H1 (cell line): ENCODE measurements around the gene FANCI. TPM values are rescaled to one million over a fixed set of nuclear protein-coding genes. Genes with fewer than 3 reads are reported as not detected.
A peak's percentile ranks its signal among the peaks of the same experiment; 100 is the strongest.

ENCODE experiments used
- CTCF ChIA-PET: fragments of 300-600 bp; sonication (Branson Sonifier 250); formaldehyde crosslinking; loops from one replicate; lab custom pipeline; 2021; ENCODE audit not compliant: partially characterized antibody; lab: Charles Lee
- POLR2A ChIA-PET: fragments of 300-600 bp; sonication (Branson Sonifier 250); formaldehyde crosslinking; loops from one replicate; lab custom pipeline; 2021; ENCODE audit warnings: inconsistent platforms; ENCODE audit not compliant: partially characterized antibody; lab: Charles Lee
- DNase-seq, 2 experiments: peaks; one replicate each; pipeline versions ENCODE4 v3.0.0 to v3.0.0-alpha.2; 2010 to 2022; ENCODE audit warnings: low spot score in 2 of 2, low read depth in 1 of 2, mixed read lengths in 1 of 2
- FAIRE-seq: peaks from 2 replicates; lab custom pipeline; 2011; peaks lifted over from hg19 to GRCh38; lab: Jason Lieb, UNC
- H2AFZ ChIP-seq: 2 replicates; pipeline ENCODE4 v1.8.1; 2012; ENCODE audit warnings: low read length, inconsistent platforms
- H2AK5ac ChIP-seq: 2 replicates; pipeline ENCODE4 v1.6.1; 2013; ENCODE audit warnings: low read depth, low read length
- H2BK120ac ChIP-seq: replicated peaks from 2 replicates; pipeline ENCODE3; 2013; ENCODE audit warnings: low read depth, low read length, inconsistent platforms
- H2BK12ac ChIP-seq: 2 replicates; pipeline ENCODE4 v1.6.1; 2013; ENCODE audit warnings: low read depth, low read length
- H2BK15ac ChIP-seq: 2 replicates; pipeline ENCODE4 v1.6.1; 2013; ENCODE audit warnings: low read length
- H2BK20ac ChIP-seq: 2 replicates; pipeline ENCODE4 v1.6.1; 2013; ENCODE audit warnings: low read length
- H2BK5ac ChIP-seq: 2 replicates; pipeline ENCODE4 v1.6.1; 2013; ENCODE audit warnings: low read depth, low read length
- H3K14ac ChIP-seq: 2 replicates; pipeline ENCODE4 v1.6.1; 2013; ENCODE audit warnings: inconsistent platforms; ENCODE audit not compliant: insufficient read length
- H3K18ac ChIP-seq: 2 replicates; pipeline ENCODE4 v1.6.1; 2013; ENCODE audit warnings: low read length; ENCODE audit errors: extremely low read depth
- H3K23ac ChIP-seq: 2 replicates; pipeline ENCODE4 v1.6.1; 2013; ENCODE audit warnings: inconsistent platforms; ENCODE audit not compliant: insufficient read length
- H3K23me2 ChIP-seq: 2 replicates; pipeline ENCODE4 v1.6.1; 2013; ENCODE audit warnings: low read depth, low read length
- H3K27ac ChIP-seq: 2 replicates; pipeline ENCODE4 v1.6.1; 2011; ENCODE audit warnings: low read depth, low read length, inconsistent platforms
- H3K27me3 ChIP-seq, 4 experiments: replicated peaks in 1 of 4; 1 replicate in 1 of 4; 2 replicates in 3 of 4; pipeline versions ENCODE4 v1.6.1 to v1.8.1; 2011 to 2013; ENCODE audit warnings: low read length in 3 of 4, mild to moderate bottlenecking in 3 of 4, inconsistent platforms in 2 of 4, mixed read lengths in 2 of 4, moderate library complexity in 1 of 4; ENCODE audit not compliant: control insufficient read depth in 3 of 4, insufficient read depth in 3 of 4; ENCODE audit errors: extremely low read depth in 1 of 4
- H3K36me3 ChIP-seq, 4 experiments: 2 replicates each; pipeline versions ENCODE4 v1.6.1 to v1.8.1; 2011 to 2013; ENCODE audit warnings: mild to moderate bottlenecking in 4 of 4, low read length in 3 of 4, moderate library complexity in 2 of 4, control low read depth in 1 of 4, inconsistent platforms in 1 of 4; ENCODE audit not compliant: insufficient read depth in 4 of 4, control insufficient read depth in 2 of 4
- H3K4ac ChIP-seq: replicated peaks from 2 replicates; pipeline ENCODE3; 2013; ENCODE audit warnings: low read length, low read depth, mixed read lengths, inconsistent platforms; ENCODE audit not compliant: insufficient read length
- H3K4me1 ChIP-seq, 4 experiments: replicated peaks in 1 of 4; 1 replicate in 1 of 4; 2 replicates in 3 of 4; pipeline versions ENCODE4 v1.6.1 to v1.8.1; 2011 to 2013; ENCODE audit warnings: low read length in 3 of 4, inconsistent platforms in 2 of 4, mixed read lengths in 1 of 4; ENCODE audit not compliant: insufficient read depth in 4 of 4, control insufficient read depth in 3 of 4
- H3K4me2 ChIP-seq, 2 experiments: 2 replicates each; pipeline versions ENCODE4 v1.6.1 to v1.8.1; 2011 to 2013; ENCODE audit warnings: low read depth in 2 of 2, low read length in 2 of 2, control low read depth in 1 of 2, inconsistent platforms in 1 of 2, mild to moderate bottlenecking in 1 of 2; ENCODE audit not compliant: insufficient read depth in 1 of 2
- H3K4me3 ChIP-seq, 4 experiments: fragments of 200-600, 300-600 bp in 1 of 4; sonication (generic), shearing (Covaris generic), sonication (Bioruptor Twin) in 1 of 4; 2 replicates each; pipeline versions ENCODE4 v1.5.1 to v1.8.1; 2011 to 2016; ENCODE audit warnings: low read length in 4 of 4, low read depth in 3 of 4, control low read depth in 2 of 4, inconsistent platforms in 2 of 4, mild to moderate bottlenecking in 2 of 4, mixed read lengths in 1 of 4, moderate library complexity in 1 of 4; ENCODE audit not compliant: insufficient read depth in 2 of 4; ENCODE audit errors: extremely low read depth in 1 of 4
- H3K56ac ChIP-seq: replicated peaks from 2 replicates; pipeline ENCODE3; 2013; ENCODE audit warnings: low read depth, mild to moderate bottlenecking, mixed read lengths, low read length, inconsistent platforms; ENCODE audit not compliant: insufficient read length
- H3K79me1 ChIP-seq: 2 replicates; pipeline ENCODE4 v1.6.1; 2013; ENCODE audit warnings: low read depth, low read length, control low read depth
- H3K79me2 ChIP-seq, 2 experiments: 2 replicates each; pipeline versions ENCODE4 v1.6.1 to v1.8.1; 2012 to 2013; ENCODE audit warnings: low read length in 2 of 2, mild to moderate bottlenecking in 2 of 2, inconsistent platforms in 1 of 2; ENCODE audit not compliant: insufficient read depth in 2 of 2, control insufficient read depth in 1 of 2
- H3K9ac ChIP-seq, 4 experiments: replicated peaks in 1 of 4; 1 replicate in 1 of 4; 2 replicates in 3 of 4; pipeline versions ENCODE4 v1.6.1 to v1.8.1; 2011 to 2013; ENCODE audit warnings: low read depth in 3 of 4, low read length in 3 of 4, control low read depth in 2 of 4, mild to moderate bottlenecking in 2 of 4, moderate library complexity in 2 of 4, inconsistent platforms in 1 of 4; ENCODE audit errors: extremely low read depth in 1 of 4
- H3K9me3 ChIP-seq, 2 experiments: 2 replicates each; pipeline versions ENCODE4 v1.6.1 to v1.8.1; 2012 to 2013; ENCODE audit warnings: mild to moderate bottlenecking in 2 of 2, moderate library complexity in 2 of 2, control low read depth in 1 of 2, inconsistent platforms in 1 of 2, low read depth in 1 of 2, low read length in 1 of 2, mixed read lengths in 1 of 2; ENCODE audit not compliant: insufficient read depth in 2 of 2
- H4K20me1 ChIP-seq, 2 experiments: replicated peaks in 1 of 2; 2 replicates each; pipeline versions ENCODE3 to v1.8.1; 2011 to 2013; ENCODE audit warnings: inconsistent platforms in 2 of 2, low read length in 2 of 2, mild to moderate bottlenecking in 1 of 2; ENCODE audit not compliant: insufficient read depth in 2 of 2, control insufficient read depth in 1 of 2
- H4K5ac ChIP-seq: 2 replicates; pipeline ENCODE4 v1.6.1; 2013; ENCODE audit warnings: low read length, low read depth, mixed read lengths, inconsistent platforms; ENCODE audit not compliant: insufficient read length
- H4K8ac ChIP-seq: 2 replicates; pipeline ENCODE4 v1.8.0; 2013; ENCODE audit warnings: mild to moderate bottlenecking, moderate library complexity, low read length, inconsistent platforms; ENCODE audit not compliant: insufficient read depth; ENCODE audit errors: extremely low read depth
- H4K91ac ChIP-seq: replicated peaks from 2 replicates; pipeline ENCODE3; 2013; ENCODE audit warnings: low read length, mixed read lengths, inconsistent platforms; ENCODE audit not compliant: insufficient read length
- BCL11A ChIP-seq, 2 experiments: IDR thresholded peaks; one replicate each; pipeline ENCODE4 v1.6.1; 2011; ENCODE audit warnings: low read depth in 2 of 2, low read length in 2 of 2, mild to moderate bottlenecking in 2 of 2
- BRCA1 ChIP-seq: IDR thresholded peaks from 2 replicates; pipeline ENCODE4 v1.6.1; 2012; ENCODE audit warnings: low read depth, low read length, improper control_type of control experiment
- CBX5 ChIP-seq: fragments of 300-800, 300-1000 bp; sonication (generic); IDR thresholded peaks from 2 replicates; pipeline ENCODE4 v1.7.1; 2016; ENCODE audit warnings: antibody characterized with exemption, low read length, low read depth
- CTBP2 ChIP-seq: IDR thresholded peaks from 2 replicates; pipeline ENCODE4 v1.7.0; 2011; ENCODE audit warnings: borderline replicate concordance, mild to moderate bottlenecking, moderate library complexity, mixed read lengths, low read length; ENCODE audit not compliant: insufficient read depth, insufficient read length
- HDAC6 ChIP-seq: IDR thresholded peaks from one replicate; pipeline ENCODE4 v1.7.1; 2012; ENCODE audit warnings: low read depth, mild to moderate bottlenecking, inconsistent platforms, low read length, moderate library complexity
- NANOG ChIP-seq: IDR thresholded peaks from 2 replicates; pipeline ENCODE4 v1.6.1; 2011; ENCODE audit warnings: low read length, low read depth, mild to moderate bottlenecking, inconsistent platforms; ENCODE audit not compliant: insufficient read depth, poor library complexity, severe bottlenecking
- NRF1 ChIP-seq: IDR thresholded peaks from 2 replicates; pipeline ENCODE4 v1.6.1; 2011; ENCODE audit warnings: mild to moderate bottlenecking, low read depth, low read length, improper control_type of control experiment
- RBBP5 ChIP-seq: IDR thresholded peaks from 2 replicates; pipeline ENCODE4 v1.7.1; 2012; ENCODE audit warnings: low read depth, mild to moderate bottlenecking, inconsistent platforms, low read length, moderate library complexity, borderline replicate concordance
- SRF ChIP-seq: IDR thresholded peaks from 2 replicates; pipeline ENCODE4 v1.6.1; 2011; ENCODE audit warnings: mild to moderate bottlenecking, low read depth, low read length, moderate library complexity
- WGBS, 2 experiments: shearing (Covaris generic) in 1 of 2; methylation state at CpG; one replicate each; pipeline versions ENCODE4 v1.1.6 to v1.1.7; 2013 to 2015; ENCODE audit warnings: low lambda C conversion rate in 2 of 2, mixed read lengths in 2 of 2, inconsistent platforms in 1 of 2, low coverage in 1 of 2, missing lambda C conversion rate in 1 of 2; ENCODE audit not compliant: insufficient replicate concordance in 2 of 2, insufficient coverage in 1 of 2, insufficient read length in 1 of 2; ENCODE audit errors: extremely low coverage in 1 of 2, missing lambda C conversion rate in 1 of 2; 5-methylcytosine and 5-hydroxymethylcytosine counted together
- polyA plus RNA-seq, 7 experiments: library from polyadenylated mRNA; depleted of rRNA in 3 of 7; stranded (reverse) in 5 of 7; unstranded in 2 of 7; fragments of >200 nt in 5 of 7; fragments of 200-250 nt in 2 of 7; gene quantifications; 1 replicate in 5 of 7; 2 replicates in 1 of 7; 4 replicates in 1 of 7; pipeline versions ENCODE4 v1.2.1 to v1.2.3, GENCODE V29; 2011 to 2013; ENCODE audit warnings: missing spikeins in 2 of 7, mixed read lengths in 2 of 7
- total RNA-seq: library from RNA; stranded (reverse); fragmentation: NEBNext Ultra II Directional; extraction: Animal tissue kit (Norgen Biotek cat#: 25700); gene quantifications from 2 replicates; pipeline ENCODE4 v1.2.1, GENCODE V29; 2021
- TF ChIP-seq, protein P1 (sequence below): IDR thresholded peaks from 2 replicates; pipeline ENCODE4 v1.6.1; 2011; ENCODE audit warnings: low read length, improper control_type of control experiment
- TF ChIP-seq, protein P2 (sequence below): IDR thresholded peaks from 2 replicates; pipeline ENCODE4 v1.6.1; 2012; ENCODE audit warnings: inconsistent platforms

Gene FANCI
- total and polyA plus RNA-seq, 2 of the 8 experiments (the other 6 are each of a cell fraction or from before 2014, with no cell fraction given) = 37.8 to 115 TPM

DNA sequence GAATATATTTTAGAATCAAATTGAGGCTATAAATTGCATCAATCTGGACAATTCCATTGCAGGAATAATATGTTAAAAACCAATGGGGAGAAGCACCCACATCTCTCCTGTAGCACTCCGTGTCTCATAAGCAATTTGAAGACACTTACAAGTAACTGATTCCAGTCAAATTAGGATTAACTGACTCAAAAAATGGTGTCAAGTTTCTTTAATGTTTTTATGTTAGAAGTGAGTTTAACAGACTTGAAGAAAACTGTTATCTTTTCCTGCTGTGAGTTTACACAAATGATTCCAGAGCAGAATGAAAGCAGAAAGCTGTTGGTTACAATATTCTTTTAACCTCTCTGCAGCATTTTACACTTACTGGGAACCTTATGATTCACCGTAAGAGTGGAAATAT lies 45.6 kb upstream of the FANCI start:
- Histone ChIP-seq H3K36me3 (no peaks in the 10 kb centered on the region; a peak in 1 of 8 replicates), H4K8ac (no peak overlapping the region), H2BK120ac (no peak overlapping the region), H3K4me2 (peak overlapping the region in 1 of 2 experiments; percentile 8; a peak in 1 of 4 replicates), H3K4ac (peak overlapping the region; percentile 22), H3K79me1 (no peaks in the 10 kb centered on the region), H3K23ac (no peak overlapping the region), H3K27ac (no peak overlapping the region), H3K14ac (no peak overlapping the region), H4K20me1 (peaks cover 0 to 2% of the 10 kb centered on the region in 2 experiments), H3K4me3 (peak overlapping the region in 1 of 4 experiments; percentile 4; a peak in 1 of 8 replicates), H2AFZ (no peak overlapping the region), H2BK20ac (0 out of 2 replicates have a peak overlapping the region, but pooled peaks have one; percentile 2), H4K91ac (peak overlapping the region; percentile 12), H3K56ac (no peak overlapping the region), H3K9me3 (no peaks in the 10 kb centered on the region), H3K23me2 (no peaks in the 10 kb centered on the region), H3K79me2 (no peaks in the 10 kb centered on the region), H2BK5ac (0 out of 2 replicates have a peak overlapping the region, but pooled peaks have one; percentile 22), H4K5ac (no peak overlapping the region), H2BK12ac (peak overlapping the region; percentile 89), H3K9ac (0 out of 7 replicates have a peak overlapping the region, but pooled peaks of 1 of the 4 experiments have one; percentile 35), H2AK5ac (peak overlapping the region; percentile 94; the same call in 1 of the 2 replicates), H3K27me3 (no peaks in the 10 kb centered on the region), H3K4me1 (peaks cover 8 to 34% (median 15%) of the 10 kb centered on the region in 4 experiments), H3K18ac (no peak overlapping the region), H2BK15ac (0 out of 2 replicates have a peak overlapping the region, but pooled peaks have one; percentile 20)
- ChIA-PET POLR2A (interaction anchor here (0.7 to 1.8 kb wide), 4 partner anchors 17 to 302 kb away, joined by 3 to 4 read pairs (median 4); partner anchors contain the start of gene HAPLN3), CTCF (interaction anchor here (1.2 to 4.2 kb wide), 6 partner anchors 9 to 307 kb away, joined by 4 to 21 read pairs (median 6); partner anchors contain the start of gene FANCI)
- WGBS, 2 experiments = 83% methylated on average over 2 of the region's 2 CpGs; no CpG with 5 or more reads in 1 of the 2 experiments
- DNase-seq = no peak
- peak; percentile 7 for FAIRE-seq
- TF ChIP-seq RBBP5 (no peak), CTBP2 (no peak), NANOG (no peak), HDAC6 (no peak), NRF1 (no peak), SRF (no peak), CBX5 (no peak), BCL11A (IDR thresholded peaks at IDR 0.05; ENCODE audit: low read depth in 2 of 2, low read length in 2 of 2) (no peak), BRCA1 (no peak)
- TF ChIP-seq, protein P1, sequence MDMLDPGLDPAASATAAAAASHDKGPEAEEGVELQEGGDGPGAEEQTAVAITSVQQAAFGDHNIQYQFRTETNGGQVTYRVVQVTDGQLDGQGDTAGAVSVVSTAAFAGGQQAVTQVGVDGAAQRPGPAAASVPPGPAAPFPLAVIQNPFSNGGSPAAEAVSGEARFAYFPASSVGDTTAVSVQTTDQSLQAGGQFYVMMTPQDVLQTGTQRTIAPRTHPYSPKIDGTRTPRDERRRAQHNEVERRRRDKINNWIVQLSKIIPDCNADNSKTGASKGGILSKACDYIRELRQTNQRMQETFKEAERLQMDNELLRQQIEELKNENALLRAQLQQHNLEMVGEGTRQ = no peak
- TF ChIP-seq, protein P2, sequence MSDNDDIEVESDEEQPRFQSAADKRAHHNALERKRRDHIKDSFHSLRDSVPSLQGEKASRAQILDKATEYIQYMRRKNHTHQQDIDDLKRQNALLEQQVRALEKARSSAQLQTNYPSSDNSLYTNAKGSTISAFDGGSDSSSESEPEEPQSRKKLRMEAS = no peak
